OCI-LY3 (cell line): ENCODE results near the gene FOXM1.

Source experiments
- CTCF ChIP-seq: fragments of 200-600, 300-600 bp; sonication (generic); IDR thresholded peaks from 2 replicates; pipeline ENCODE4 v1.5.1; 2014; ENCODE audit warnings: antibody characterized with exemption, low read length, low read depth
- EZH2phosphoT487 ChIP-seq: fragments of 200-600 bp; shearing (Covaris generic); IDR thresholded peaks from 2 replicates; pipeline ENCODE4 v1.6.1; 2018; ENCODE audit warnings: antibody characterized with exemption, mixed run types, low read depth

DNA sequence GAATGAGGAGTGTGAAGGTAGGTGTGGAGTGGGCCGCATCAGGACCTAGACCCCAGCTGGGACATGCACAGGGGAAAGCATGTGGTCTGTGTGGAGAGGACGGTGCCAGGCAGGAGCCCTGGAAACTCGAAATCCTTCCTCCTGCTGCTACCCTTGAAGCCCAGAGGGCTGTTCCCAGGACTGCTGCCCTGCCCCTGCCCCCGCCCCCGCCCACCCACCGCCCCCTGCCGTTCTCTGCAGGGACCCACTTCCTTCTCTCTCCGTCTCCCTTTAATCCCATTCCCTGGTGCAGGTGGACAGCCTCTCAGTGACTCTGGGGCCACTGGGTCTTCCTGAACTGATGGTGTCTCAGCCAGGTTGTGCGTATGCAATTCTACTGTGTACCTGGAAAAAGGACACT lies 56.5 kb downstream of the FOXM1 start:
- no peak for TF ChIP-seq EZH2phosphoT487
- no peak for TF ChIP-seq CTCF
